GM18858 (cell line): Measurements from ENCODE around the gene TNPO1.
"Not testable (repeated sequence)": the region's sequence is repeated elsewhere in the genome, so short reads cannot be mapped to it uniquely, and the experiment has no call there.

ENCODE experiments used
- ATAC-seq: cut with Tn5 transposase; IDR thresholded peaks from one replicate; pipeline ENCODE4 v1.9.1; 2021; ENCODE audit not compliant: unreplicated experiment

Gene TNPO1

DNA sequence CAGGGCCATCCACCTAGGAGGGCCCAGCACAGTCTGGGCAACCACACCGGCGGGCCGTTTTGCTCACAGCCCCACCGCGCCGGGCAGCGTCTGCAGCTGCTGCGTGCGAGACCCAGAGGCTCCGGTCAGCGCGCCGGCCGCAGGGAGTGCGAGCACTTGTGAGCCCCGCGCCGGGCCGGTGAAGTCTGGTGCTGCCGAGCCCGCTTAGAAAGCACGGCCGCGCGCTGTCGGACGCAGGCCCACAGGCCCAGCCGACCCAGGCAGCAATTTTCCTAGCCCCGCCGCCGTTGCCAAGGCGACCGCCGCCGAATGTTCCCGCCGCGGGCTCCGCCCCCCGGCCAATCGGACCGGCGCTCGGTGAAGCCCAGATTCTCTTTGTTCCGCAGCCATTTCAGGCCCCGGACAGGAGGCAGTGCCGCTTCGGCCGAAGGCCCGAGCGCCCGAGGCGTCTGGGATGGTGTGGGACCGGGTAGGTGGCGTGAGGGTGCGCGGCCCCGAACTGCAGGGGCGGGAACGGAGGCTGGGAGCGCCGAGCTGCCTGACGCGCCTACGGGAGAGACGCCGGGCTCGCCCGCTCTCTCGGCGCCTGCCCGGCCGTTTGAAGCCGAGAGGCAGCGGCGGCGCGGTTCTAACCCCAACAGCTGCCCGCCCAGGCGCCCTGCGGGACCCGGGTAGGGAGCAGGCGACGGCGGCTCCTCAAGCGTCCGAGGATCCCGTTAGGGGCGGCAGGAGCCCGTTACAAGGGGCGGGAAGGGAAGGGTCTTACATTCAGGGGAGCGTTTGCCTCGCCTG, at the start of gene TNPO1:
Gene TNPO1, plus strand, starts transcription at position 378 of the 792 bp plus-strand sequence. Its CDS starts 77 bp downstream, at position 455.
- peak; percentile 70 for ATAC-seq

DNA sequence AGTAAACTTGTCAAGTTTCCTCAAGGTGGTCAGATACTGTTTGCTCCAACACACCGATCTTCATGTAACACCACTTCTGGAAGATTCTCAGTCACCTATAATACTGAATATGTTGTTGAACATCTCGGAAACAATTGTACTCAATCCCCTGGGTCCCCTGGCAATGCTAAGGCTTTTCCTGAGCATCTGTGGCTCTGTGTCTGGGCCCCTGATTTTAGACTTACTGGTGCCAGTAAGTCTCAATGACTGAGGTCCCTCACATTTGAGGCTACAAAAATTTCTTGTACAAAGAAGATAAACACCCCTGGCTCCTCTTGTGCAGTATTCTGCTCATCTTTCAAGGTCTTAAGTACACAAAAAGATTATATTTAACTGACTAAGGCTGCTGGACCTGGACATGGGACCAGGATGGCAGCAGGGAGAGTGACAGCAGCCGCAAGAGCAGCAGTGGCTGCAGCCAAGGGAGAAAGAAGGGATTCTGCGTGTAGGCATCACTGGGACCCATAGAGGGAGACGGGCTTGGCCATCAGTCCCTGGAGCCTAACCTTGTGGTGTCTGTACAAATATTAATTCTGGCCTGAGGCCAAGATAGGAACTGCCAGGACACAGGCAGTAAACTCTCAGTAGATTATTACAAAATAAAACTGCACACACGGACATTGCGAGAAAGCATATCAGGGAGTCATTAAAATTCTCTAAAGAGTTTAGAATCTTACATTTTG, 49.0 kb upstream of the TNPO1 start:
- no peak for ATAC-seq

DNA sequence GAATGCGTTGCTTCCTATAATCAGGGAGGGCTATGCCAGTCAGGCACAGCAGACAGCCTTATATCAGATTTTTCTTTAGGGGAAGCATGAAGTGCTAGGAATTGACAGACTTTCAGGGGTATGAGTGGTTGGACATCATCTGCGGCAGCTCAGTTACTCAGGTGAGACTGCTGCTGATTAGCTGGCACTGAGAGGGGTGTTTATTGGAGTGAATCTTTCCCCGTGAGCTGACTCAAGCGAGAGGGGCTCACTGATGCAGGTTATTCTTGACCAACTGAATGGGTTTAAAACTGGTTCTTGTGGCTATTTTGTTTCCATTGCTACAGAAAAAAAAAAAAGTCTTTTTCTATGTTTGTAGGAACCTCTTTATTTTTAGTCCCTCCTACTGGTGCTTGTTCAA, 46.2 kb upstream of the TNPO1 start:
- no peak for ATAC-seq

DNA sequence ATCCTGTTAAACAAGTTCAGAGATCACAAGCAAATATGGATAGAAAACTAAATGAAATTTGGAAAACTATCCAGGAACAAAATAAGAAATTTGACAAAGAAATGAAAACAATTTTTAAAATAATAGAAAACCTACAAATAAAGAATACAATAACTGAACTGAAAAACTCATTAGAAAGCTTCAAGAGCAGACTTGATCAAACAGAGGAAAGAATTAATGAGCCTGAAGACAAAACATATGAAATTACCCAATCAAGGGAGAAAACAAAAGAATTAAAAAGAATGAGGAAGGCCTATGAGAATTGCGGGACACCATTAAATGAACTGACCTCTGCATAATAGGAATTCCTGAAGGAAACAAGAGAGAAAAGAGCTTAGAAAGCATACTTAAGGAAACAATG, 39.8 kb upstream of the TNPO1 start:
- ATAC-seq, result no peak

- no peak for ATAC-seq
Measured at GRCh38 chr5:72779520-72779919, 36.9 kb upstream of the TNPO1 start.

GRCh38 chr5:72783354-72783753, 33.1 kb upstream of the TNPO1 start:
- no peak for ATAC-seq

GRCh38 chr5:72784129-72784528, 32.3 kb upstream of the TNPO1 start:
- no peak for ATAC-seq

DNA sequence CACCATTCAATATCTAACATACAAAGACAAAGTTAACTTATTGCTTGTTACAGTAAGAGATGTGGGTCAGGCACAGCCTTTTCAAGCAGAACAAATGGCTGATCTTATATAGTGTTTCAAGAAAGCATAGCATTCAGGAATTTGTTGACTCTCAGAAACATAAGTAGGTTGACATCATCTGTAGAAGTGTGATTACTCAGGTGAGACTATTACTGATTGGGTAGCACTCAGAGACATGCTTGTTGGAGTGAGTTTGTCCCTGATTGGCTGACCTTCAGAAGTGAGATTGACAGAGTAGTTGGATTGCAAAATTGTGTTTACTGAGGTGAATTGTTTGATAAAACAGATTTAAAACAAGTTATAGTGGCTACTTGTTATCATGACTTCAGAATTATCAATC, 30.7 kb upstream of the TNPO1 start:
- ATAC-seq, result no peak

- ATAC-seq, result no peak
Measured at GRCh38 chr5:72786676-72787075, 29.8 kb upstream of the TNPO1 start.

GRCh38 chr5:72788866-72789505, 27.5 kb upstream of the TNPO1 start:
- no peak for ATAC-seq

DNA sequence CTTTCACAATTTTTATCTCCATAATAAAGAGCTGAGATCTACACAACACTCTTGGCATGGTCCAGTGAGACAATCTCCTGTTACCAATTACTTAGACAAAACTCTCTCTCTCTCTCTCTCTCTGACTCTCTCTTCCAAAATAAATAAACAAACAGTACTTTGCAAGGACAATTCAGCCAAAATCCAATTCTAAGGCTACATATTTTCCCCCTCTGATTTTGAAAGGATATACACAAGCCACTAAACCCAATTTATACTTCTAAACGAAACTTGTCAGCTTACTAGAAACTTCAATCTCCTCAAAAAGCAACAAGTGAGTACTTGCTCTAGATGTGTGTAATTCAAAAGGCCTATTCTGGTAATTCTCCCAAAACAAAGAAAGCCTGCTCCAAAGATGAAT, 26.3 kb upstream of the TNPO1 start:
- no peak for ATAC-seq

DNA sequence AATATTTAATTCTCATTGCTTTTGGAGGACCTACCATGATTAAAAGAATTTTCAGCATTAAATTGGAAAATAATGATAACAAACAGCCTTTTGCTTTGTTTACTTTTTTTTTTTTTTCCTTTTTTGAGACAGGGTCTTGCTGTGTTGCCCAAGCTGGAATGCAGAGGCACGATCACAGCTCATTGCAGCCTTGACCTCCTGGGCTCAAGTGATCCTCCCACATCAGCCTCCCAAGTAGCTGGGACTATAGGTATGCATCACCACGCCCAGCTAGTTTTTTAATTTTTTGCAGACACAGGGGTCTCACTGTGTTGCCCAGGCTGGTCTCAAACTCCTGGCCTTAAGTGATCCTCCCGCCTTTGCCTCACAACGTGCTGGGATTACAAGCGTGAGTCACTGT, 23.8 kb upstream of the TNPO1 start:
- not testable (repeated sequence) for ATAC-seq

GRCh38 chr5:72796001-72796400, 20.5 kb upstream of the TNPO1 start:
- ATAC-seq, result no peak

DNA sequence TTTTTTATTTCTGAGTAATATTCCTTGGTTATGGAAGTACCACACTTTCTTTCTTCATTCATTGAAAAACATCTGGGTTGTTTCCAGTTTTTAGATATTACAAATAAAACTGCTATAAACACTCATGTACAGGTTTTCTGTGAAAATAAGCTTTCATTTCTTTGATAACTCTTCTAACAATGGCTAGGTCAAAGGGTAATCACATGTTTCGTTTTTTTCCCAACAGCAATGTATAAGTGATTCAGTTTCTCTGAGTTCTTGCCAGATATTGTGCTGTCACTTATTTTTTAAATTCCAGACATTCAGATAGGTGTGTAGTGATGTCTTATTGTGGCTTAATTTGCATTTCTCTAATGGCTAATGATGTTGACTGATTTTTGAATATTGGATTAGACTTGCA, 16.7 kb upstream of the TNPO1 start:
- no peak for ATAC-seq

- not testable (repeated sequence) for ATAC-seq
Measured at GRCh38 chr5:72808637-72809036, 7.8 kb upstream of the TNPO1 start.

- no peak for ATAC-seq
Measured at GRCh38 chr5:72811849-72812248, 4.6 kb upstream of the TNPO1 start.

- ATAC-seq, result no peak
Measured at GRCh38 chr5:72812488-72812887, 4.0 kb upstream of the TNPO1 start.

DNA sequence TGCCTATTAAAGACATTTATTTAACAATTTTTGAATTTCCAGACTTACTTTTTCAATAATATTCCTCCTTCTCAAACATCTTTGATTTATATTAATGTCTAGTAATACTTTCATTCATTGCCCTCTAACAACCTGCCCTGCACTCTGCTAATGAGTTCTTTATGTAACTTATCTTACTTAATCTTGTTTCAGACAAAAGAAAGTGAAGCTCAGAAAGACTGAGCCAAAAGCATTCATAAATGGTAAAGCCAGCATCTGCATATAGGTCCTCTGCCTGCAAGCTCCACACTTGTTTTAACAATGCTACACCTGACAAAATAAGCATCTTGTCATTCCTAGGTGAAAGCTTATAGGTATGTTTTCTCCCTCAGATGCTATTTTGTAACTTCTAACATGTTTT, 2.4 kb upstream of the TNPO1 start:
- ATAC-seq, result no peak

GRCh38 chr5:72814864-72815263, 1.6 kb upstream of the TNPO1 start:
- no peak for ATAC-seq

DNA sequence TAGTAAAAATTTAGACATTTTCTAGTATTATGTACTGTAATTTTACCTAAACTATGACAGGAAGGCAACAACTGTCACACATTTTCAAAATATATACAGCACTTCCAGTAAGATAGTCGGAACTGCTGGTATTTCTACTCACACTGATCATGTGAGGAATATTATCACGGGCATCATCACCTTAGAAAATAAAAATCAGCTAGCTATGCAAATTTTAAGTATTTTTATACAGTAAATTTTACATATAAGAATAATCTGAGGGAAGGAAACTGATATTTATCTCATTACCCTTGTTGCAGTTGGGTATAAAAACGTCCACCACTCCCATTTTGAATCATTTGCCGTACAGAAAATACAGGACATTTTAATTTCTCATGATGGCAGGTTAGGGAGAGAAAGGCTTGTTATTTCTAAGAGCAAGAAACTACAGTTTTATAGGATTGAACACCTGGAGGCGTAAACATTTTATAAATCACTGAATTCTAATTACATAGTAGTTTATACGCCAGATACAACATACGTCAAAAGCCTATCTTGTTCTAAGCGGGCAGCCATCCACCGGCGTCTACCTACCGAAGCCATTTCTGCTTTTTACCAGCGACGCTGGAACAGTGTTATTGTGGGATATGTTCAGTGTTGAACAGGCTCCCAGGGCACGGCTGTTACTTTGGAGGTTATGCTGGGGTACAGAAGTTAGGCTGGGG, 729 bp upstream of the TNPO1 start:
- ATAC-seq, result no peak

DNA sequence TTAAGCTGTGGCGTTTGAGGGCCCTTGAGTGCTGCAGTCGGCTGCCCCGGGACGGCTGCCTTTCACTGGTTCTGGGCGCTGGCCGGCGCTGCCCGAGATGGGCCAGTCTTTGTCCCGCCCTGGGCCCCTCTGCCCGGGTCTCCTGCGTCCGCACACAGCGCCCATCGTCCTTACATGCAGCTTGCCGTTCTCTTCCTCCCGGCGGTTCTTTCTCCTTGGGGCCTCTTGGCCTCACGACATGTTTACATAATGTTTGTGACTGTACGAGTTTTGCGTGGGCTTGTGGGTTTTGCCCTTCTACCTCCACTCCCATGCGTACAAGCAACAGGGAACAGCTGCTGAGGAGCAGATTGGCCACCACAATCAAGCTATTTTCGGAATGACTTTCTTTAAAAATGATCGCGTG, 618 bp downstream of the TNPO1 start:
- ATAC-seq, result peak; percentile 22
